ENCODE measurements around the gene KLHL15. TPM values are rescaled to one million over a fixed set of nuclear protein-coding genes. Genes with fewer than 3 reads are reported as not detected.
A peak's percentile ranks its signal among the peaks of the same experiment; 100 is the strongest.
"Not testable (repeated sequence)": the region's sequence is repeated elsewhere in the genome, so short reads cannot be mapped to it uniquely, and the experiment has no call there.

The KLHL15 gene
- total and polyA plus RNA-seq, 7 donors = 2.1 to 10.2 (median 5.0) TPM

- TF ChIP-seq, protein P1, sequence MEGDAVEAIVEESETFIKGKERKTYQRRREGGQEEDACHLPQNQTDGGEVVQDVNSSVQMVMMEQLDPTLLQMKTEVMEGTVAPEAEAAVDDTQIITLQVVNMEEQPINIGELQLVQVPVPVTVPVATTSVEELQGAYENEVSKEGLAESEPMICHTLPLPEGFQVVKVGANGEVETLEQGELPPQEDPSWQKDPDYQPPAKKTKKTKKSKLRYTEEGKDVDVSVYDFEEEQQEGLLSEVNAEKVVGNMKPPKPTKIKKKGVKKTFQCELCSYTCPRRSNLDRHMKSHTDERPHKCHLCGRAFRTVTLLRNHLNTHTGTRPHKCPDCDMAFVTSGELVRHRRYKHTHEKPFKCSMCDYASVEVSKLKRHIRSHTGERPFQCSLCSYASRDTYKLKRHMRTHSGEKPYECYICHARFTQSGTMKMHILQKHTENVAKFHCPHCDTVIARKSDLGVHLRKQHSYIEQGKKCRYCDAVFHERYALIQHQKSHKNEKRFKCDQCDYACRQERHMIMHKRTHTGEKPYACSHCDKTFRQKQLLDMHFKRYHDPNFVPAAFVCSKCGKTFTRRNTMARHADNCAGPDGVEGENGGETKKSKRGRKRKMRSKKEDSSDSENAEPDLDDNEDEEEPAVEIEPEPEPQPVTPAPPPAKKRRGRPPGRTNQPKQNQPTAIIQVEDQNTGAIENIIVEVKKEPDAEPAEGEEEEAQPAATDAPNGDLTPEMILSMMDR (IDR thresholded peaks at IDR 0.05) = peak; percentile 73
- WGBS, 3 donors = 0 to 1% (median 0%) methylated on average over 47 to 55 of the region's 57 CpGs
- H3K4me3 ChIP-seq = no peak within 1 kb of the TSS
- H3K4me1 ChIP-seq = no peaks in the 10 kb centered on the region
- H3K27me3 ChIP-seq (ENCODE audit: insufficient read depth in 3 of 3, low read length in 2 of 3) = no peaks in the 10 kb centered on the region
- intact Hi-C loops (cut with DNase I) = loop anchor here (1.0 to 2.0 kb wide), 3 partner anchors 29 to 96 kb away; no protein-coding TSS in a partner anchor
- ATAC-seq (peak; percentile 96 to 97 (median 97)), DNase-seq (peak; percentile 92 to 95)
- peak within 1 kb of the TSS; percentile 92 for H3K27ac ChIP-seq
- no peaks in the 10 kb centered on the region for H3K36me3 ChIP-seq (ENCODE audit: insufficient read depth in 1 of 2, low read depth in 1 of 2)
- no peaks in the 10 kb centered on the region for H3K9me3 ChIP-seq
Observed at GRCh38 chrX:24054182-24055042, 27.4 kb upstream of the KLHL15 start, which contains the start of gene EIF2S3. Gene EIF2S3, plus strand, starts transcription at chrX:24054956. Its CDS starts 13 bp downstream, at chrX:24054969.

DNA sequence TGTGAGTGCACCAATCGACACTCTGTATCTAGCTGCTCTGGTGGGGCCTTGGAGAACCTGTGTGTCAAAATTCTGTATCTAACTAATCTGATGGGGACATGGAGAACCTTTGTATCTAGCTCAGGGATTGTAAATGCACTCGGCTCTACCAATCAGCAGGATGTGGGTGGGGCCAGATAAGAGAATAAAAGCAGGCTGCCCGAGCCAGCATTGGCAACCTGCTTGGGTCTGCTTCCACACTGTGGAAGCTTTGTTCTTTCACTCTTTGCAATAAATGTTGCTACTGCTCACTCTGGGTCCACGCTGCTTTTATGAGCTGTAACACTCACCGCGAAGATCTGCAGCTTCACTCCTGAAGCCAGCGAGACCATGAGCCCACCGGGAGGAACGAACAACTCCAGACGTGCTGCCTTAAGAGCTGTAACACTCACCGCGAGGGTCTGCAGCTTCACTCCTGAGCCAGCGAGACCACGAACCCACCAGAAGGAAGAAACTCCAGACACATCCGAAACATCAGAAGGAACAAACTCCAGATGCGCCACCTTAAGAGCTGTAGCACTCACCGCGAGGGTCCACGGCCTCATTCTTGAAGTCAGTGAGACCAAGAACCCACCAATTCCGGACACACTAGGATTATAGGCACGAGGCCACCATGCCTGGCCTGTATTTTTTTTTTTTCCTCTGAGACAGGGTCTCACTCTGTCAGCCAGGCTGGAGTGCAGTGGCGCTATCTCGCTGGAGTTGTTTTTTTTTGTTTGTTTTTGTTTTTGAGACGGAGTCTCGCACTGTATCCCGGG lies 23.7 kb upstream of the KLHL15 start:
- intact Hi-C loops (cut with DNase I); H3K36me3 ChIP-seq (ENCODE audit: insufficient read depth in 1 of 2, low read depth in 1 of 2); H3K4me3 ChIP-seq; H3K9me3 ChIP-seq; ATAC-seq; DNase-seq; H3K4me1 ChIP-seq; H3K27me3 ChIP-seq (ENCODE audit: insufficient read depth in 3 of 3, low read length in 2 of 3); H3K27ac ChIP-seq: not testable (repeated sequence)
- WGBS, 3 donors = 70 to 72% (median 70%) methylated on average over 24 to 26 of the region's 26 CpGs

- H3K36me3 ChIP-seq (ENCODE audit: insufficient read depth in 1 of 2, low read depth in 1 of 2); H3K27ac ChIP-seq; H3K9me3 ChIP-seq; DNase-seq; H3K4me1 ChIP-seq; intact Hi-C loops (cut with DNase I); ATAC-seq; H3K4me3 ChIP-seq; H3K27me3 ChIP-seq (ENCODE audit: insufficient read depth in 3 of 3, low read length in 2 of 3): not testable (repeated sequence)
- 89 to 93% (median 92%) methylated on average over 9 to 24 of the region's 24 CpGs for WGBS, 3 donors
Observed at GRCh38 chrX:24049643-24050042, 22.7 kb upstream of the KLHL15 start.

DNA sequence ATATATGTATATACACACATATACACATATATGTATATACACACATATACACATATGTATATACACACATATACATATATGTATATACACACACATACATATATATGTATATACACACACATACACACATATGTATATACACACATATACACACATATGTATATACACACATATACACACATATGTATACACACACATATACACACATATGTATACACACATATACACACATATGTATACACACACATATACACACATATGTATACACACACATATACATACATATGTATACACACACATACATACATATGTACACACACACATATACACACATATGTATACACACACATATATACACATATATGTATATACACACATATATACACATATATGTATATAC lies 19.1 kb upstream of the KLHL15 start:
- H3K4me1 ChIP-seq; H3K36me3 ChIP-seq (ENCODE audit: insufficient read depth in 1 of 2, low read depth in 1 of 2); H3K27me3 ChIP-seq (ENCODE audit: insufficient read depth in 3 of 3, low read length in 2 of 3); intact Hi-C loops (cut with DNase I); ATAC-seq; H3K27ac ChIP-seq; DNase-seq; H3K9me3 ChIP-seq; H3K4me3 ChIP-seq: not testable (repeated sequence)

- Histone ChIP-seq H3K27me3 (ENCODE audit: insufficient read depth in 3 of 3, low read length in 2 of 3) (peaks cover 0 to 2% (median 0%) of the 10 kb centered on the region in 3 donors), H3K4me3 (no peak overlapping the region), H3K36me3 (ENCODE audit: insufficient read depth in 1 of 2, low read depth in 1 of 2) (no peaks in the 10 kb centered on the region), H3K9me3 (no peaks in the 10 kb centered on the region), H3K4me1 (no peaks in the 10 kb centered on the region), H3K27ac (no peak overlapping the region)
- DNase-seq = no peak
- TF ChIP-seq, protein P1 (IDR thresholded peaks at IDR 0.05) = no peak
- intact Hi-C loops (cut with DNase I) = no loop called here
- WGBS, 3 donors = 62 to 80% (median 74%) methylated on average over 4 of the region's 4 CpGs
- ATAC-seq = no peak
Observed at GRCh38 chrX:24037729-24038128, 10.7 kb upstream of the KLHL15 start.

DNA sequence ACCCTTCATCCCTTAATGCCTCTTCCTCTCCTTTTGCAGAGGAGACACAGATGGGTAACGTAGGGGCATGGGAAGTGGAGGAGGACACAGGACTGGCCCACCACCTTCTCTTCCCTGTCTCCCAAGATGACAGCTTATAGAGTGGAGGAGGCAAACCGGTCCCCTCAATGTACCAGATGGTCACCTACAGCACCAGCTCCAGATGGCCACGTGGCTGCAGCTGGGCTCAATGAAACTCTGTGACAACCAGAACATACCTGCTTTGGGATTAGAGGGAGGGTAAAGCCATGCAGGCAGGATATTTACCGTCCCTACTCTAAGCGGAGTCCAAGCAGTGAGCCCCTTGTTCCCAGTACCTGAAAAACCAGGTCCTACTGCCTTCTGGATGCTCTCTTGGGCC lies 7.5 kb upstream of the KLHL15 start:
- Histone ChIP-seq H3K27ac (no peak overlapping the region), H3K36me3 (ENCODE audit: insufficient read depth in 1 of 2, low read depth in 1 of 2) (no peaks in the 10 kb centered on the region), H3K9me3 (no peaks in the 10 kb centered on the region), H3K27me3 (ENCODE audit: insufficient read depth in 3 of 3, low read length in 2 of 3) (peaks cover 0 to 9% (median 0%) of the 10 kb centered on the region in 3 donors), H3K4me1 (no peaks in the 10 kb centered on the region), H3K4me3 (no peak overlapping the region)
- TF ChIP-seq, protein P1 (IDR thresholded peaks at IDR 0.05) = no peak
- 62 to 72% (median 67%) methylated on average over 4 to 5 of the region's 5 CpGs for WGBS, 3 donors
- ATAC-seq (no peak), DNase-seq (no peak)
- intact Hi-C loops (cut with DNase I) = no loop called here

Data from psoas muscle (tissue), 8 donors.